ENCODE results near the gene NOVA2.

NOVA2 gene, protein sequence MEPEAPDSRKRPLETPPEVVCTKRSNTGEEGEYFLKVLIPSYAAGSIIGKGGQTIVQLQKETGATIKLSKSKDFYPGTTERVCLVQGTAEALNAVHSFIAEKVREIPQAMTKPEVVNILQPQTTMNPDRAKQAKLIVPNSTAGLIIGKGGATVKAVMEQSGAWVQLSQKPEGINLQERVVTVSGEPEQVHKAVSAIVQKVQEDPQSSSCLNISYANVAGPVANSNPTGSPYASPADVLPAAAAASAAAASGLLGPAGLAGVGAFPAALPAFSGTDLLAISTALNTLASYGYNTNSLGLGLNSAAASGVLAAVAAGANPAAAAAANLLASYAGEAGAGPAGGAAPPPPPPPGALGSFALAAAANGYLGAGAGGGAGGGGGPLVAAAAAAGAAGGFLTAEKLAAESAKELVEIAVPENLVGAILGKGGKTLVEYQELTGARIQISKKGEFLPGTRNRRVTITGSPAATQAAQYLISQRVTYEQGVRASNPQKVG

DNA sequence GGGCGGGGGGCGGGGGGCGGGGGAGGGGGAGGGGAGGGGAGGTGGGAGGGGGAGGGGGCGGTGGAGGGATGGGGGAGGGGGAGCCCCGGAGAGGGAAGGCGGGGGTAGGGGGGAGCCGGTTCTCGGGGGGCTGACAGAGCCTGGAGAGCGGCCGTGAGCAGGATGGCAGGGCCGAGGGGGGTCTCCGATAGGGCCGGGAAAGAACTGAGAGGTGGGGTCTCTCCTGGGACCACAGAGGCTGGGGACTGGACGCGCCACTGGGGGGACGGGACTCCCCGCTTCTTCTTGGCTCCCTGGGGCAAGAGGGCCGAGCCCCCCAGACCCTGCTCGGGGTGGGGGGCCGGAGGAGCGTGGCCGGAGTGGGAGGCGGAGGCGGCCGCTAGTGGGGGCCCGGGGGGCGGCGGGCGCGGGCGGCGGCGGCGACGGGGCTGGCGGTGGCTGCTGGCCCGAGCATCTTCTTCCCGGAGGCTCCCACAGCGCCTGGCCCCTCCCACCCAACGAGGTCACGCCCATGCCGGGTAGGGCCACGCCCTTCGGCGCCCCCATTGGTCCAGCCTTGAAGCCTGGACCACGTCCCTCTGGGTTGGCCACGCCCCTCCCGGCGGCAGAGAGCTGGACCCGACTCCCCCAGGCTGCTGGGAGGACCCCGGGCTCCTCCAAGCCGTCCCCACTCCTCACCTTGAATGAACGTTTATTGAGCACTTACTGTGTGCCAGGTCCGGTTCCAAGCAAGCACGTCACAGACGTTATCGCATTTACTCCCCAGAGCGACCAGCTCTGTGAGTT, at the start of gene NOVA2:
Gene NOVA2, minus strand, starts transcription at position 313 of the 786 bp plus-strand sequence. CDS start 514 bp downstream, outside the sequence.
- peak; percentile 95 for DNase-seq

DNA sequence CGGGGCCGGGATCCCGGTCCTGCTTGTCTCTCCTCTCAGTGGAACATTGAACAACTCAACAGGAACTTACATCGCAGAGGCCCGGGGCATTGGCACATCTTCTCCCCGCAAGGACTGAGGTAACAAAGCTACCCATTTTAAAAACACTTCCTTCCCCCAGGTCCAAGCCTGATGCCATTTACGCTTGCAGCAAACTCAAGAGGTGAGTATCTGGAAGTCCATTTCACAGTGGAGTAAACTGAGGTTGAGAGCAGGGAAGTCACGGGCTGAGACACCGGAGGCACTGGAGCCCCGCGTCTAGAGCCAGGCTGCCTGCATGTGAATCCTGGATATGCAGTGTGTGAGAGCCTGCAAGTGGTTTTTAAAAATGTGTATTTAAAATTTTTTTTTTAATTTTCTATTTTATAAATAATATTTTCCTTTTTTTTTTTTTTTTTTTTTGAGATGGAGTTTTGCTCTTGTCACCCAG, 49.7 kb upstream of the NOVA2 start:
- DNase-seq = no peak

DNA sequence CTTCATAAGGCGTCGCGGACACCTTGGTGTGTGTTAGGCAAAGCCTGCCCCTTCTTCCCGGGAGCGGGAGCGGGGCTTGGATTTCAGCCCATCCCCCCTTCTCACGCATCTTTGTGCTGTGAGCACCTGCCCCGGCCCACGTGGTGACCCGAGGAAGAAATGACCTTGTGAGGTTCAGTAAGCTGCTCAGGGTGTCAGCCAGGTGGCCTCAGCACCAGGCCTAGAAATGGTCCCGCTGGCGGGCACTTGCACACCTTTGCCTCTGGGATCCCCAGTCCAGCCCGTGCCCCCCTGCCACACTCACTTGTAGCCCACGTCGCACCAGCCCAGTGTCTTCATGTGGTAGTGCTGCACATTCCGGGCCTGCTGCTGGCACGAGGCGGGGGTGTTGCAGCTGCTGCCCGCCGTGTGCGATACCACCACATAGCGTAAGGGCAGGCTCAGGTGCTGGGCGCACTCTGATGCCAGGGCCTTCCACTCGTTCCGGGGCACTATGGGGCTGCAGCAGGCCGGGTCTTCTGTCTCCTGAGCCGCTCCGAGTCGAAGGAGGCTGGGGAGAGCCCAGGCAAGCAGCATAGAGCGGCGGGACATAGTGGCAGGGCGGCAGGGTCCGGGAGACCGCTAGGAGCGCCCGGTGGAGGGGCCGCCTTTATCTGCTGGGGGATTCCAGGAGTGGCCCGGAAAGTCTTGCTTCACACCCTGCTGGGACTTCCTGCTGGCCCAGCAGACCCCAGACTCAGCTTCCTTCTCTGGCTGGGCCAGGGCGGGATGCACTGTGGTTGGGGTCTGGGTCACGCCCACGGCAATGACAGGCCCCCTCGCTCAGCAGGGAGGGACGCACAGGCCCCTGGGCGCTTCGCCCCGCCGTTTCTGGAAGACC, 49.0 kb upstream of the NOVA2 start, which contains the start of gene PGLYRP1:
Gene PGLYRP1, minus strand, starts transcription at position 623 of the 880 bp plus-strand sequence. Its CDS starts 32 bp downstream, at position 591.
- DNase-seq = no peak

DNA sequence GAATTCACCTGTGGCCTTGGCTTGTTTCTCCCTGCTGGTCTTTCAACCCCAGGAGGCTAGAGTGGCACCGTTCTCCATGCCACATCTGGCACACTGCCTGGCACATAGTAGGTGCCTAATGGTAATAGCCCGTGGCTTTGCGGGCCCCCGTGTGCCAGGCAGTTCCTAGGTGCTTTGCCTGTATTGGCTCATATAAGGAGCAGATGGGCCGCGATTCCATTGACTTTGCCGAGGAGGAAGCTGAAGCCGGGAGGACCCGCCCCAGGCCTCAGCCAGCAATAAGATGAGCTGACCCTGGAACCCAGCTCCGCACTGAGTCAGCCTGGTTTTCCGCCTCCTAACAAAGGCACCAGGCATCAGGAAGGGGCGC, 48.4 kb upstream of the NOVA2 start:
- no peak for DNase-seq

DNA sequence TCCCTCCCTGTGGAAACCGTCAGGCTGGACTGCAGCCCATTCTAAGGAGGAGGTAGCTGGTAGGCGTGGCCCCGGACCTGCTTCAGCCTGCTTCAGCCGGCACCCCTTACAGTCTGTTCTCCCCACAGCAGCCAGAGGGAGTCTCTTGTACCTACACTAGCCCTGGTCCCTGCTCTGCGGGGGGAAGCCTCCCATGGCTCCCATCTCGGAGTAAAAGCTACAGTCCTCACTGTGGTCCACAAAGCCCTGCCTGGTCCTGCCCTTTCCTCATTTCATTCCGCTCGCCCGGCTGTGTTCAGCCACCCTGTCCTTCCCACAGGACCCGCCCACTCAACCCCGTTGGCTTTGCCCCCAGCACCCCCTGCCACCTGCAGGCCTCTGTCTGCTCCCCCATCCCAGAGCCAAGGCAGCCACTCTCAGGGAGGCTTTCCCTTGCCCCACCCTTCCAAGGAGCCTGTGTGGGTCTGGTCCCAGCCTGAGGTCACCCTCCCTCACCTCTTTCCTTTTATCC, 47.9 kb upstream of the NOVA2 start:
- no peak for DNase-seq

DNA sequence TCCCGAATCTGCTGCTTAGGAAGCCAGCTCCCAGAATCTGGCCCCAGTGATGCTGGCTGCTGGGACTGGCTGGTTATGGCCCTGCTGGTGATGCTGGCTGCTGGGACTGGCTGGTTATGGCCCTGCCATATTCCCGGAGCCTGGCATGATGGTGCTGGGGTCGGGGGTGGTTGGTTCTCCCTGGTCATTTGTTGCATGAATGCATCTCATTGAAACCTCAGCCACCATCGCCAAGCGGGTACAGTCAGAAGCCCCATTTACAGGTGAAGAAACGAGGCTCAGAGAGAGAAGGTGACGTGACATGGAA, 47.1 kb upstream of the NOVA2 start:
- no peak for DNase-seq

DNA sequence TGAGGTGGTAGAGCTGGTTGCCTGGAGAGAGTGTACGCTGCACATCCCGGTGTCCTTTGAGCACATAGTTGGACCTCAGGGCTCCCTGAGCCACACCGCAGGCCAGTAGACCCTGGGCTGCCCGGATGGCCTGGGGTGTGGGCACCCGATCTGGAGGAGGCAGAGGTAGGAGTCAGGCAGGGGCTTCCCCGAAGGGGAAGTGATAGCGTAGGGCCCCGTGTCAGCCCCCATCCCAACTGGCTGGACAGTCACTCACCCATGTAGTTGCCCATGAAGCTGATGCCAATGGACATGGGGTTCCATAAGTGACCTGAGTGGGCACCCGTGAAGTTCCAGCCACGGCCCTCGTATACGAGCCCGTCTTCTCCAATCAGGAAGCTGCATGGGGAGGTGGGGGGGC, 45.6 kb upstream of the NOVA2 start:
- no peak for DNase-seq

DNA sequence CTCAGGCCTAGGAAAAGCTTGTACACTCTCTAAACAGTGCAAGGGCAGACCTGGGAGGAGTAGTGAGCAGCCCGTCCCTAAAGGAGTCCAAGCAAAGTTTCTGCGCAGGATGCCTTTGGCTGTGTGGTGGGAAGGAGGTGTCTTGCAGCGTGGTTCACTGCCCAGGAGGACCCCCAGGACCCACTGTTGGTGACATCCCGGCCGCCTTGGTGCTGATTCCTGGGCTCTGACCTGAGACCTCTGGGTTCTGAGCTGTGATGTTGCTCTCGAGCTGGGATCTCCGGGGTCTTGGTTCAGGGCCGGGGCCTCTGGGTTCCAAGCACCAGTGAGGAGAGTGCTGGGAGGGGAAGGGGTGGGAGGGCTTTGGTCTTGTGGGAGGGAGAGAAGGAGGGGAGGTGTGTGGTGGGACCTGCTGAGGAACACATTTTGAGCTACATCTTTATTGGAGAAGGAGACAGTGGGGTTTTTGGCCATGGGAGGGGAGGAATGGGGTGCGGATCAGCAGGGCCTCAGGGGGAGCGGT, 45.1 kb upstream of the NOVA2 start:
- DNase-seq = no peak

DNA sequence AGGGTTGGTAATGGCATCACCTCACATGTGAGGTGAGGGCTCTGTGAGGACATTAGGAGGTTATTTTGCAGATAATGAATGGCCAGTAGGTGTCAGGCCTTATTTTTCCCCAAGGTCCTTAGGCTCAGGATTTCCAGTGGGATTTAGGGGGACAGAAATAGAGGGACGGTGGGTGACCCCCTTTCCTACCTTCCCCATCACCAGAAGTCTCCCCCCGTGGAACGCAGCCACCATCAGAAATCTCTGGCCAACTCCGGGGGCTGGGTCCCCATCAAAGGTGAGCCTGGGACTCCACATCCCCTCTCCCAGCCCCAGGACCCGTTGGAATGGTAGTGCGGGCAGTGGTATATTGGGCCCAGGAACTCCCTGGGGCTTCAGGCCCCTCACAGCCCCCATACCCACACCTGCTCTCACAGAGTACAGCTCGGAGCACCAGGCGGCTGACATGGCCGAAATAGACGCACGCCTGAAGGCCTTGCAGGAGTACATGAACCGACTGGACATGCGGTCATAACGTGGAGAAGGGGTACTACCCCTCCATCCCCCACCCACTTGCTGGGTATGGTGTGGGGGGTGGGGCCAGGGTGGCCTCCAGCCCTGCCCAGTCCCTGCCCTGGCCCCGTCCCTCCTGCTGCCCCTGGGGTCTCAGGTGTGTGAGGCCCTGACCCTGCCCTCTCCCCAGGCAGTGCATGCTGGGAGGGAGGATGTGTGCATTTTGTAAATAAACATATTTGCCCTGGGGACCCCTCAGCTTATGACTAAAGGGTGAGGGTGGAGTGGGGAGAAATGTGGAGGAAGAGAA, 44.4 kb upstream of the NOVA2 start:
- DNase-seq = no peak

DNA sequence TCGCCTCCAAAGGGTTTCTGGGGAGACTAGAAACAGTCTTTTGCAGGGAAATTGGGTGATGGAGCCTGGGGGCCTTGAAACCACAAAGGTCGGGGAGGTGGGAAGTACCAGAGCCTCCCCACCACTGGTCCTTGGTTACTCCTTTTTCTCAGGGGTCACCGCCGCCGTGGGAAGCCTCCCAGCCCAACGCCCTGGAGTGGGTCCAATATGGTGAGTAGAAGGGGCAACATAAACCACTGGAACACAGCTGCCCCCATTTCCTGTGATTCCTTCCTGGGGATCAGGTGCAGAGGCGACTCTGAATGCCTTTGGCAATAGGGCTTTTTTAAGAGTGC, 43.4 kb upstream of the NOVA2 start:
- no peak for DNase-seq

DNA sequence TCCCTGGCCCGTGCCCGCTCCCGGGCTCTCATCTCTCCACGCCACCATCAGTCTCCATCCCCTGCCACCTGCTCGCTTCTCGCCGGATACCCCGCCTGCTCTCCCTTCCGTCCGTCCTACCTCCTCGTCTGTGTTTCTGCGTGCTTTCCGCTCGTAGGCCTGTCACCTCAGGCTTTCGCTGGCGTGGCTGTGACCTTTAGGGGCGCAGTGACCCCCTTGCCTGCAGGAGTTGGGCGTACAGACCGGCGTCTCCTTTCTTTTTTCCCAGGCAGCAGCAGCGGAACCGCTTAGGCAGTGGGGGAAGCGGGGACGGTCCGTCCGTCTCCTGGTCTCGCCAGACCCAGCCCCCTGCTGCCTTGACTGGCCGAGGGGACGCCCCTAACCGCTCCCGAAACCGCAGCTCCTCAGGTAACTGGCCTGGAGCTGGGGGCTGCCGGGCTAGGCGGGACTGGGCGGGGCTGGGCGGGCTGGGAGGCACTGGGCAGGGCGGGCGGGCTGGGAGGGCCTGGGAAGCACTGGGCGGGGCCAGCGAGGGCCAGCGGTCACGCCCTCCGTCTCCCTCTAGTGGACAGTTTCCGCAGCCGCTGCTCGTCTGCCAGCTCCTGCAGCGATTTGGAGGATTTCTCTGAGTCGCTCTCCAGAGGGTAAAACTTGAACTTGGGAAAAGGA, 42.9 kb upstream of the NOVA2 start:
- DNase-seq = peak; percentile 93

DNA sequence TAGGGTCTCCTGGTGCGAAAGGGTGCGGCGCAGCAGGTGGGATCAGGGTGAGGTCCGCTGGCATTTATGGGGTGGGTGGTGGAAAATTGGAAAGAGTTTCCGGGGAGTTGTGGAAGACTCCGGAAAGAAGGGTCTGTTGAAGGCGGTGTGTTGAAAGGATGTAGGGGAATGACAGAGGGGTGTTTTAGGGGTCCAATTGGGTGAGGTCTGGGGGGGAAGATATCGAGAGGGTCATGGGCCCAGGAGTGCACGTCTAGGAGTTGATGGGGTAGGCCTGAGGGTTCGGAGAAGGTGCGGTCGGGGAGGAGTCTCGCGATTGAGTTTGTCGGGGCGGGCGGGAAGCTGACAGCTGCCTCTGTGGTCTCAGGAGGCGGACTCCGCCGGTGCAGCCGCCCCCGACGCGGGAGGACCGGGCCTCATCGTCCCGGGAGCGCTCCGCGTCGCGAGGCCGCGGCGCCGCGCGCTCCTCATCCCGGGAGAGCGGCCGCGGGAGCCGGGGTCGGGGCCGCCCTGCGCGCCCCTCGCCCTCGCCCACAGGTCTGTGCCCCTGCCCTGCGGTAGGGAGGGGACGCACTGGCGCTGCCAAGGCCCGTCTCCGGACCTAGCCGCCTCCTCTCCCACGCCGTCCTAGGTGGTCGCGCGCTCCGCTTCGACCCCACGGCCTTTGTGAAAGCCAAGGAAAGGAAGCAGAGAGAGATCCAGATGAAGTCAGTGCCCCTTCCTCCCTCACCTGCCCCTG, 42.2 kb upstream of the NOVA2 start:
- DNase-seq = peak; percentile 34

DNA sequence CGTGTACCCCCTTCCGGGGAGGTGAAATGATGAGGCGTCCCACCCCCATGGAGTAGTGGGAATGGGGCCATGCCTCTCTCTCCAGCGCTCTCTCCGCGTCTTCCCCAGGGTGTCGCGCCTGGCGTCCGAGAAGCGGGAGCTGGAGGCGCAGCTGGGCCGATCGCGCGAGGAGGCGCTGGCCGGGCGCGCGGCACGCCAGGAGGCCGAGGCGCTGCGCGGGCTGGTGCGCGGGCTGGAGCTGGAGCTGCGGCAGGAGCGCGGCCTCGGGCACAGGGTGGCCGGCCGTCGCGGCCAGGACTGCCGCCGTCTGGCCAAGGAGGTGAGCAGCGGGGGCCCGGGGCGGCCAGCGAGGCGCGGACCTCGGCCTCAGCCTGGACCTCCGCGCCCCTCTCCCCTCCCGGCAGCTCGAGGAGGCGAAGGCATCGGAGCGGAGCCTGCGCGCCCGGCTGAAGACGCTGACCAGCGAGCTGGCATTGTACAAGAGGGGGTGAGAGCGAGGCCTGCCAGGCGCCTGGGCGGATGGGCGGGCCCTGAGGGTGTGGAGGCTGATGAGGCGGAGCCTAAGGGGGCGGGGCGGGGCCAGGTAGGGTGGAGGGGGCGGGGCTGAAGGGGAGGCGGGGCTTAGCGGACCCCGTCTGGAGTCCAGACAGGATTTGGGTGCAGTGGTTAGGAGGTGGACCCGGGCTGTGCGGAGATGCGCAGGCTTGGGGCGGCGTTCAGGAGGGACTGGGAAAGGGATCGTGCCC, 41.4 kb upstream of the NOVA2 start:
- DNase-seq = peak; percentile 81

DNA sequence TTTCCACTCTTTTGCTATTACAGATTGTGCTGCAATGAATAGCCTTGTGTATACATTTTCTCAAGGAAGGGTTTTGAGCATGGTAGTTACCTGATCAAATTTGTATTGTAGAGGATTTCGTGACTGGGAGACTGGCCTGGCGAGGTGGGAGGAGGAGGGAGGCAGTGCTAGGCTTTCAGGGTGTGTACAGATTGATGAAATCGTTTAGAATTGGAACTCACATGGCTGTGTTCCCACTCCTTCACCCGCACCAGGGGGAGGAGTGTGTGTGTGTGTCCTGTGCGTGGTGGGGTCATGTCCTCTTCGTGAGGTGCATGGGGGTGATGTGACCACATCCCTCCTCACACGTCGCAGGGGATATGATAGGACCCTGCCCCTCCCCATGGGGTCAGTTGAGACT, 40.9 kb upstream of the NOVA2 start:
- DNase-seq = no peak

DNA sequence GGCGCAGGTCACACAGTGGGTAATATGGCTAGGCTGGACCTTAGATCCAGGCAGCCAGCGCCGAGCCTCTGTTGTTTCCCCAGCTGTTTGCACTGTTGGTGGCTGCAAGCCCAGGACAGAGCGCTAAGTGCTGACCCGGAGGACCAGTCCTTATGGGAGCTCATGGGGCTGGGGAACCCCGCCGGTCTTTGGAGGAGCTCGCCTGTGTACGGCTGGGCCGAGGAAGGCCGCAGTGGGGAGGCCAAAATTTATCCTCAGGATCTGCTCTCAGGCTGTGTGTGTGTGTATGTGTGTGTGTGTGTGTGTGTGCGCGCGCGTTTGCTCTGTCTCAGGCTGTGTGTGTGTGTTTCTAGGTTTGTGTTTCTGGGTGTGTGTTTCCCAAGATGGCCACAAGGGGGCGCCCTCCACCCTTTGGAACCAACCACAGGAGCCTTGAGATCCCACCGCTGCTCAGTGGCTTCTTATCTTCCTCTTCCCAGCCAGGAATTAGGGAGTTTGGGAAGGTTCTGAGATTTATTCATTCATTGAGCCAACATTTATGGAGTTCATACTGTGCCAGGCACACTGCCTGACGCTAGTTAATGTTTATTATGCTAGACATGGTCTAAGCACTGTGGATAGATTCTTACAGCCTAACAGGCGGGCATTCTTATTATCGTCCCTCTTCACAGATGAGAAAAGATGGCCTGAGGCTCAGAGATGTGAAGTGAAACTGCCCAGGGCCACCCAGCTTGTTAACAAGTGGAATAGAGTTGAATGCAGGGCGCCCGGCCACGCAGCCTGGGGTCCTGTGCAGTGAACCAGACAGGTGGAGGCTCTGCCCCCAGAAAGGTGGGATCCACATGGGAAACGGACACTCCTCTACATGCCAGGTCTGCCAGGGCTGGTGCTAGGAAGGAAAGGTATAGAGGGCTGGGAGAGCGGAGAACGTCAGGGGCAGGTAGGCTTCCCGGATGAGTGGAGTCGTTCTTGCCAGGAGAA, 36.2 kb upstream of the NOVA2 start:
- peak; percentile 91 for DNase-seq

DNA sequence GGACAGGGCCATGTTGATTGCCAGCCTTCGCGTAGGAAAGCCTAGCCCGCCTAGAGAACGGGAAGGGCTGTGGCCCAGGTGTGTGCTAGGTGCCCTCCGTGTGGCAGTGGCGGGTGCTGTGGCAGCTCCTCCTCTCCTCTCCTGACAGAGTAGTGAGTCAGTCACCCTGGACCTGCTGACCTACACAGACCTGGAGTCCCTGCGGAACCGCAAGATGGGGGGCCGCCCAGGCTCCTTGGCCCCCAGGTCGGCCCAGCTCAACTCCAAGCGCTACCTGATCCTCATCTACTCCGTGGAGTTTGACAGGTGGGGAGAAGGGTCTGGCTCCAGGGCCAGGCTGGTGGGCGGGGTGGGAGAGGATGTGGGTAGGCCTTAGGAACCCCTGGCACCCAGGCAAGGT, 32.7 kb upstream of the NOVA2 start:
- DNase-seq = no peak

DNA sequence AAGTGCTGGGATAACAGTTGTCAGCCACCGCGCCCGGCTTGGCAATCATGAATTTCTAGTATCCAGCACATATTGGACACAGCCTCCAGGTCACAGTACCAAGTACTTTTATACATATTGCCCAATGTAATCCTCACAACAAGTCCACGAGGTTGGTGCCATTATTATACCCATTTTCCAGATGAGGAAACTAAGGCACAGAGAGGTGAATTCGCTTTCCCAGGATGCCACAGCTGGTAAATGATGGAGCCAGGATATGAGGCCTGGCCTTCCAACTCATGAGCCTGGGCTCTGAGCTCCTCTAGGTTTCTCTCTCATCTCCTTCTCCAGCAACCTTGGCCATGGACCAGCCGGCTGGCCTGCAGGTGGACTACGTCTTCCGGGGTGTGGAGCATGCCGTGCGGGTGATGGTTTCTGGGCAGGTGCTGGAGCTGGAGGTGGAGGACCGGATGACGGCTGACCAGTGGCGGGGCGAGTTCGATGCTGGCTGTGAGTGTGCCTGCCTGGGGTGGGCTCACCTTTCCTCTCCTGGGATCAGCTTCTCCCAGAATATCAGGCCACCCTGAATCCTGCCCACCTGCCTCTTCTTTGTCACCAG, 29.1 kb upstream of the NOVA2 start:
- no peak for DNase-seq

Measured in eye (tissue), 1 donor.